ENCODE results near the gene FBLN2.

The FBLN2 gene

GRCh38 chr3:13624021-13624420 lies 75.1 kb downstream of the FBLN2 start:
- DNase-seq (ENCODE audit: low spot score) = no peak

GRCh38 chr3:13624671-13625125 lies 75.8 kb downstream of the FBLN2 start:
- DNase-seq (ENCODE audit: low spot score) = no peak

DNA sequence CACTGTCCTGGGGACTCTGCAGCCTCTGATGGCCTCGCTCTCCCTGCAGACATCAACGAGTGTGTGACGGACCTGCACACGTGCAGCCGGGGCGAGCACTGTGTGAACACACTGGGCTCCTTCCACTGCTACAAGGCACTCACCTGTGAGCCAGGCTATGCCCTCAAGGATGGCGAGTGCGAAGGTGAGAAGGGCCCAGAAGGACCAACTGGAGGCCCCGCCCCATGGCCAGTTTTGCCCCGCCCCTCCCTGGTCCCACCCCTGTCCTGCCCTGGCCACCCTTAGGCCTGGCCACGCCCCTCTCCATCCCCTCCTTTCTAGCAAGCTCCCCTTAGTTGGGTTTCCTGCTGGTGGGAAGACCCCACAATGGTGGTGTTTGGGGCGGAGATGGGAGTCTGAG lies 77.5 kb downstream of the FBLN2 start:
- DNase-seq (ENCODE audit: low spot score) = no peak

DNA sequence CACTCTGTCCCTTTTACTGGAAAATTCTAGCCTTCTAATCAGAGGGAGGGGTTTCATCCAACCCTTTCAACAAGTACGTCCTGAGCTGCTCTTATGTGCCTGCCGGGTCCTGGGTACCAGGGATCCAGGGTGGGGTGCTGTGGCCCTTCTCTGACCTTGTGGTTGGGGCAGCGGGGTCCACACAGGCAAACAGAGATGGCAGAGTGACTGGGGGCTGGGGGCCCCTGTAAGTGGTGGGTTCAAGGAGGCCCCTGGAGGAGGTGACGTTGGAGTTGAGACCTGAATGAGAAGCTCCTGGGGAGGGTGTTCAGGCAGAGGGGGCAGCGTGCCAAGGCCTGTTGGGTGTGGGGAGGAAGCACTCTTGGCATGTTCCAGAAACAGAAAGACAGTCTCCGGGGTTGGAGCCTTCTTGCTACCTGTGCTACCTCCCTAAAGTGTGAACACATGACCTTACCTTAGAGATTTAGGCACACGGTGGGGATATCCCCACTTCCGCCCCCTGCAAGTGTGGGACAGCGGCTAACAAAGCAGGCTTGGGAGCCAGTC lies 78.1 kb downstream of the FBLN2 start:
- DNase-seq (ENCODE audit: low spot score) = no peak

GRCh38 chr3:13627681-13628080 lies 78.8 kb downstream of the FBLN2 start:
- no peak for DNase-seq (ENCODE audit: low spot score)

- DNase-seq (ENCODE audit: low spot score) = no peak
Observed at GRCh38 chr3:13628432-13628831, 79.5 kb downstream of the FBLN2 start.

DNA sequence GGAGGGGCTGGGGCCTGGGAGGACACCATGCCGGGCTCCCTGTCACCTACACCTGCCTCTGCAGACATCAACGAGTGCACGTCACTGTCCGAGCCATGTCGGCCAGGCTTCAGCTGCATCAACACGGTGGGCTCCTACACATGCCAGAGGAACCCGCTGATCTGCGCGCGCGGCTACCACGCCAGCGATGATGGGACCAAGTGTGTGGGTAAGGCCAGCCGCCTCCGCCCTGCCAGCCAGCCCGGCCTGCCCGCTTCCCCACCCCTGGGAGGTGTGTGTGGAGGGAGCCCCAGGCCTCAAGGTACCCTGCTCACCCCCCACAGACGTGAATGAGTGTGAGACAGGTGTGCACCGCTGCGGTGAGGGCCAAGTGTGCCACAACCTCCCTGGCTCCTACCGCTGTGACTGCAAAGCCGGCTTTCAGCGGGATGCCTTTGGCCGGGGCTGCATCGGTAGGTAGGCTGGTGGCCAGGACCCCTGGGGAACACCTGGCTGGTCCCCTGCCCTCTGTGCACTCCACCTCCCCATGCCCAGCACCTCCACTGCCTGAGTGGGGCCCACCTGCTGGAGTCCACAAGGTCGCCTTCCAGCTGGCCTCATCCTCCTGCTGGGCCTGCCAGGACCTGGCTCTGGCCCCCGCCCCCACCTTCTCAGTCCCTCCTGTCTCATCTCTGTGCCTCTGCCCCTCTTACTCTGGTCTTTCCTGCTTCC lies 80.1 kb downstream of the FBLN2 start:
- DNase-seq (ENCODE audit: low spot score) = no peak

- DNase-seq (ENCODE audit: low spot score) = no peak
Observed at GRCh38 chr3:13629644-13630043, 80.7 kb downstream of the FBLN2 start.

DNA sequence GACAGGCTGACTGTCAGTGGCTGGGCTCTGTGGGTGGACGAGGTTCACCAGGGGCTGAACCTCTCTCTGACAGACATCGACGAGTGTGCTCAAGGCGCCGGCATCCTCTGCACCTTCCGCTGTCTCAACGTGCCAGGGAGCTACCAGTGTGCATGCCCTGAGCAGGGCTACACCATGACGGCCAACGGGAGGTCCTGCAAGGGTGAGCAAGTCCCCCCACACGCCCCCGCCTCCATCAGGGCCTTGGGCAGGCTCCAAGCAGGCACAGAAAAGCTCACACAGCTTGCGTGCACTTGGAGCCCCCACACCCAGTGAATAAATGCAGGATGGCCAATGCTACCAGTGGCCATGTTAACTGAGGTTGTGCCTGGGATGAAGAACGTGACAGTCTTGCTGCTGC lies 82.3 kb downstream of the FBLN2 start:
- no peak for DNase-seq (ENCODE audit: low spot score)

DNA sequence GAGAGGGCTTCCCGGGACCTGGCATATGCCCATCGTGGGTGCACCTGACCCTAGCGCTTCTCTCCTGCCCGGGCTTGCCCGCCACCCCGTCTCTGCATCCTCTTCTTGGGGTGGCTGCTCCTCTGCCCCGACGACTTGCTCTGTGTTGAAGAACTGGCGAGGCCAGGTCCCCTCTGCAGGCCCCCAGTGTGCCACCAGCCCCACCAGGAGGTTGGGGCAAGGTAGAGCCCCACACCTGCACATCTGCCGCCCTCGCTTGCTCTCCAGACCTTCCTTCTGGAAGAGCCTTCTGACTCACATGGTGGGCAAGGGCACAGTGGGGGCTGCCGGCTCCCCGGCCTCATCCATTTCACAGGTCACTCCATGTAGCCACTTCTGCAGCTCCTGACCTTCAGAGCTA lies 84.3 kb downstream of the FBLN2 start:
- no peak for DNase-seq (ENCODE audit: low spot score)

DNA sequence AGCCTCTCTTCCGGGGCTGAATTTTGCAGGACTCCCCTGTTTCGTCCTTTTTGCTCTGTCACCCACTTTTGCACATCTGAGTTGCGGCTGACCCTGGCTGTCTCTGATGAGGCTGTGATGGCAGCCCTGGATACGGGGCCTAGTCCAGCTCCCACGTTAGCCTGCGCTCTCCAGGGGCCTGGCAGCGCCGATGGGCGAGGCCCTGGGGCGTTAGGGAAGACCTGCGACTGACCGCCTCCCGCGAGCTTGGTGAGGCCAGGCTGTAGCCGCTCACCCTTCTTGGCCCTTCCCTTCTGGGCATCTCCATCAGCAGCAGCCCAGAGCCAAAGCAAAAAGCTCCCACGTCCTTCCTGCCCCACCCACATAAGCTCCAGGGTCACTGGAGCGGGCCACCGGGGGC lies 85.2 kb downstream of the FBLN2 start:
- no peak for DNase-seq (ENCODE audit: low spot score)

GRCh38 chr3:13634615-13635014 lies 85.7 kb downstream of the FBLN2 start:
- no peak for DNase-seq (ENCODE audit: low spot score)

DNA sequence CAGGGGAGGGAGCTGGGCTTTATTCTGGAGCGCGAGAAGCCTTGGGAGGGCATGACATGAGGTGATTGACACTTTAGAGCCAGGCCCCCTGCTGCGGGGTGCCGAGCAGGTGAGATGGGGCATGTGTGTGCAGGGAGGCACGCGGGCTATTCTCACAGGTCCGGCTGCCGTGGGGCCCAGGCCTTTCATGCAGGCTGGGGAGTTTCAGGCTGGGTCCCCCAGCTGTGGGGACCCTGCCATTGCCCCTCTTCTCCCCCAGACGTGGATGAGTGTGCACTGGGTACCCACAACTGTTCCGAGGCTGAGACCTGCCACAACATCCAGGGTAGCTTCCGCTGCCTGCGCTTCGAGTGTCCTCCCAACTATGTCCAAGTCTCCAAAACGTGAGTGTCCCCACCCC lies 87.3 kb downstream of the FBLN2 start:
- no peak for DNase-seq (ENCODE audit: low spot score)

GRCh38 chr3:13636874-13637273 lies 87.9 kb downstream of the FBLN2 start:
- DNase-seq (ENCODE audit: low spot score) = no peak

DNA sequence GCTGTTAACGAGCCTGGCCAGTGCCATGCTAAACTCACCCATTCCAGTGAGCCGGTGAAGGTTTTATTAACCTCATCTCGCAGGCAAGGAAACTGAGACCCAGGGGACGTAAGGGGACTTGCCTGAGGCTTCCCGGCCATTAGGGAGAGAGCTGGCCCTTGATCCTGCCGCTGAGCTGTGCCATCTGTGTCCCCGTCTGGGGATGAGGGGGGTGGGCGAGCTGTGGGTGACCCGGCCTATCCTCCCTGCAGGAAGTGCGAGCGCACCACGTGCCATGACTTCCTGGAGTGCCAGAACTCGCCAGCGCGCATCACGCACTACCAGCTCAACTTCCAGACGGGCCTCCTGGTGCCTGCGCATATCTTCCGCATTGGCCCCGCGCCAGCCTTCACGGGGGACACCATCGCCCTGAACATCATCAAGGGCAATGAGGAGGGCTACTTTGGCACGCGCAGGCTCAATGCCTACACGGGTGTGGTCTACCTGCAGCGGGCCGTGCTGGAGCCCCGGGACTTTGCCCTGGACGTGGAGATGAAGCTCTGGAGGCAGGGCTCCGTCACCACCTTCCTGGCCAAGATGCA lies 88.5 kb downstream of the FBLN2 start:
- no peak for DNase-seq (ENCODE audit: low spot score)

GRCh38 chr3:13637953-13638352 lies 89.0 kb downstream of the FBLN2 start:
- DNase-seq (ENCODE audit: low spot score) = no peak

DNA sequence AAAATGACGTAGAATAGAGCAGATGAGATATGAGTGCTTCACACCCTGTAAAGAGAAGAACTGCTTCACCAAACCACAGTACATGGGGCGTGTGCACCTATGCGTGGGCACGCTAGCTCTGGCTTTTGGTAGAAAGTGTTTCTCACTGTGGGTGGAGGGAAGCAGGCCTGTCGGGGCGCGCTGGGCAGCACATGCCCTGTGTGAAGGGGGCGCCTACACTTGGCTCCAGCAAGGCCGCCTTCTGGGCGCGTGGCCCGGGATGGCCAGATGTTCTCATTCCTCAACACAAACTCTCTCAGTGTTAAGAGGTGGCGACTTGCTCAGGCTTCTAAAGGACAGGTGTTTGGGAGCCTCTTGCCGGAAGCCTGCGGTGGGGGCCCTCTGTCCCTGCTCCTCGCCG lies 90.0 kb downstream of the FBLN2 start:
- no peak for DNase-seq (ENCODE audit: low spot score)

DNA sequence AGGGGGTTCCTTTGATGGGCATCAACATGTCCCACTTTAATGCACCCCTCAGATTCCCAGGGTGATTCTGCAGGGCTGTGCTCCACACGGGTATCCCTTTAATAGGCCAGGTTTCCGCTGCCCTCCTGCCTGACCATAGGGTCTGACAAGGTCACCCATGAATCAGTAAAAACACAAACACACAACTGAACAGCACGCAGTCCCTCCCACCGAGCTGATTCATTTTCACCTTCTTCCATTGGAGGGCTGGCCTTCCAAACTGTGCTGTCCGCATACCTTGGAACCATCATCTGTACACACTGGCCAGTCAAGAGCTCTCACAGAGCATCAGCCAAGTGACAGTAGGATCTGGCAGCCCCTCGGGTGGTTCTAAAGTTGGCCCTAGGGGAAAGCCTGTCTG lies 93.7 kb downstream of the FBLN2 start:
- DNase-seq (ENCODE audit: low spot score) = no peak

DNA sequence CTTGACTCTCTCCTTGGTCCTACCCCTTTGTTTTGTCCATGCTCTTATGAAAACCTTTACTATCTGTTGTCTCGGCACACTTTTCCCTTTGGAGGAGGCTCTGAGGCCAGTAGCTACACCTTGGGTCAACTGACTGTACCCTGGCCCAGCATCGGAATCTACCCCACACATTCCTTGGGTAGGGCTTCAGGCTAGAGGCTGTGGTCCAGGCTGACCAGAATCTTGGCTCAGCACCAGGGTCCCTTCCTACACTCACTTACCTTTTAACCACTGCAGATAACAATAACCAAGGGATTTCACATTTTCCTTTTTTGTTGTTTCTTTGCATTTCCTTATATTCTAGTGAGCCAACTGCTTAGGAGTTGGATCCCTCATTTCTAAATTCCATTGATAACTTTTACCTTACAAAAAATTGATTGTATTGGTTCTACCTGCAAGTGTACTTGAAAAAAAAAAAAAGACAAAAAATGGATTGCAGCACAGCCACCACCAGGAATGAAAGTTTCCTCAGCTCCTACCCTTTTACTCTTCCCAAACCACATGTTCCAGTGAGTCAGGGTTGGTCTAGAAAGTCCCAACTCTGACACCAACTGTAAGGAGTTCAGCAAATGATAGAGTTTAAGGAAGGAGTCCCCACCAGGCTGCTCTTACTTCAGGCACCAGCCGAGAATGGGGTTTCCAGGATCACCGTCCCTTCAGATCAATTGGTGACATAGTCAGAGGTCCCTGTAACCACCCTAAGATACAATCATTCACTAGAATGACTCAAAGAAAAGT lies 95.6 kb downstream of the FBLN2 start:
- DNase-seq (ENCODE audit: low spot score) = no peak

GRCh38 chr3:13645801-13646637 lies 97.1 kb downstream of the FBLN2 start:
- DNase-seq (ENCODE audit: low spot score) = no peak

- DNase-seq (ENCODE audit: low spot score) = no peak
Observed at GRCh38 chr3:13647298-13648059, 98.6 kb downstream of the FBLN2 start.
